Body of pancreas (tissue), 4 donors: ENCODE results near the gene MAST3.

Experiments used
- CTCF ChIP-seq, 7 experiments: fragments of 450-650 bp in 4 of 7; fragments of 200-600 bp in 3 of 7; sonication (generic) in 3 of 7; IDR thresholded peaks; one replicate each; pipeline ENCODE4 v1.5.1; 2016 to 2019; ENCODE audit warnings: antibody characterized with exemption in 7 of 7
- POLR2A ChIP-seq, 3 donors: fragments of 450-650 bp; IDR thresholded peaks; one replicate each; pipeline ENCODE4 v1.6.1; 2016; ENCODE audit warnings: antibody characterized with exemption in 3 of 3, mild to moderate bottlenecking in 2 of 3

GRCh38 chr19:18155095-18156087 lies 57.8 kb downstream of the MAST3 start:
- no peak for TF ChIP-seq CTCF (IDR thresholded peaks at IDR 0.05)
- TF ChIP-seq POLR2A (IDR thresholded peaks at IDR 0.05): no peak
